NCI-H1105 treated with DMSO at 0.1 percent for 48 hours (cell line): Measurements from ENCODE around the gene ERC2.

ENCODE experiments used
- DNase-seq: peaks from one replicate; lab custom pipeline; 2025; lab: John Stamatoyannopoulos, UW

ERC2 gene

GRCh38 chr3:55584716-55585368, 883.4 kb downstream of the ERC2 start:
- no peak for DNase-seq

GRCh38 chr3:55584030-55584429, 884.2 kb downstream of the ERC2 start:
- no peak for DNase-seq

- no peak for DNase-seq
Observed at GRCh38 chr3:55583475-55583874, 884.8 kb downstream of the ERC2 start.

GRCh38 chr3:55579496-55579895, 888.8 kb downstream of the ERC2 start:
- no peak for DNase-seq

- no peak for DNase-seq
Observed at GRCh38 chr3:55576621-55577388, 891.5 kb downstream of the ERC2 start.

GRCh38 chr3:55574671-55575070, 893.6 kb downstream of the ERC2 start:
- DNase-seq: no peak

- no peak for DNase-seq
Observed at GRCh38 chr3:55572816-55573215, 895.5 kb downstream of the ERC2 start.

- DNase-seq: no peak
Observed at GRCh38 chr3:55571913-55572312, 896.4 kb downstream of the ERC2 start.

- DNase-seq: no peak
Observed at GRCh38 chr3:55571216-55571813, 897.0 kb downstream of the ERC2 start.

GRCh38 chr3:55570271-55570711, 898.0 kb downstream of the ERC2 start:
- DNase-seq: no peak

- no peak for DNase-seq
Observed at GRCh38 chr3:55569033-55569599, 899.2 kb downstream of the ERC2 start.

GRCh38 chr3:55567615-55568014, 900.7 kb downstream of the ERC2 start:
- DNase-seq: no peak

- no peak for DNase-seq
Observed at GRCh38 chr3:55567121-55567520, 901.1 kb downstream of the ERC2 start.

- DNase-seq: no peak
Observed at GRCh38 chr3:55565521-55565920, 902.7 kb downstream of the ERC2 start.

GRCh38 chr3:55564726-55565125, 903.5 kb downstream of the ERC2 start:
- DNase-seq: no peak

GRCh38 chr3:55562700-55563099, 905.6 kb downstream of the ERC2 start:
- DNase-seq: no peak

GRCh38 chr3:55559500-55560423, 908.5 kb downstream of the ERC2 start:
- no peak for DNase-seq

GRCh38 chr3:55558316-55558715, 910.0 kb downstream of the ERC2 start:
- no peak for DNase-seq

- no peak for DNase-seq
Observed at GRCh38 chr3:55557549-55557948, 910.7 kb downstream of the ERC2 start.

- no peak for DNase-seq
Observed at GRCh38 chr3:55556619-55557537, 911.4 kb downstream of the ERC2 start.
